HG02678 (cell line): Measurements from ENCODE around the gene ZCCHC24.
A peak's percentile ranks its signal among the peaks of the same experiment; 100 is the strongest.

ENCODE experiments used
- ATAC-seq: cut with Tn5 transposase; IDR thresholded peaks from one replicate; pipeline ENCODE4 v1.9.1; 2021; ENCODE audit warnings: mild to moderate bottlenecking, moderate library complexity; ENCODE audit not compliant: unreplicated experiment

Gene ZCCHC24

DNA sequence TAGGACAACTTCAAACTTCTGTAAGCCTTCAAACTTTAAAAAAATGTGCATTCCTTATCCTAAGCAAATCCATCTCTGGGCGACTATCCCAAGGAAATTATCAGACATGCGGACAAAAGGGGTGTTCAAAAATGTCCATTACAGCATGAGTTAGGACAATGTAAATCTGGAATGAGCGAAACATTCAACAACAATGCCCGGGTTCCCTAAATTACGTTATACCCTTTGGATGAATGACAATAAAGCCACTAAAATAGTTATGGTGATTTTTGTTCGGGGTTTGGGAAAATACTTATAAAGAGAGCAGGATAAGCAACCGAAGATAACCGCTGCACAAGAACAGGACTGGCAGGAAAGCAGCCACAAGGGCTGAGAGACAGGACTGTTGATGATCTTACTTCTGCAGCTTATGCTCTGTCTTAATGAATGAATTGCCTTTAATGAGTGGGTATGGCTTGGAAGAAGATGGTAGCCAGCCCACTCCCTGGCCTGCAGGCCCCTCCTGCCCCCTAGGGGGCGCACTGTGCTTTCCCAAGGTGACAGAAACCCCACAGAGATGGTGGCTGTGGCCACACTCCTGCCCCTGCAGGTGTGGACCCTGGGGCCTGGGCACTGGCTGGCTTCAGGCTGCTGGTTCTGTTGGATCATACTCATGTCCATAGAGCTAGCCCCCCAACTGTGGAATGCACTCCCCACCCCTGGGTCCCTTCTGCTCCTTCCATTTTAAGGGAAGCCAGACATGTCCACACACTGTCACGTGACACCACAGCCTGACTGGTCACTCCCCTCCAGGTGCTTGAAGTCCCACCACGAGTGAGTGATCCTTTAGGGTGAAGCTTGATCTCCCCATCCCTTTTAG lies 45.0 kb downstream of the ZCCHC24 start:
- peak; percentile 75 for ATAC-seq

DNA sequence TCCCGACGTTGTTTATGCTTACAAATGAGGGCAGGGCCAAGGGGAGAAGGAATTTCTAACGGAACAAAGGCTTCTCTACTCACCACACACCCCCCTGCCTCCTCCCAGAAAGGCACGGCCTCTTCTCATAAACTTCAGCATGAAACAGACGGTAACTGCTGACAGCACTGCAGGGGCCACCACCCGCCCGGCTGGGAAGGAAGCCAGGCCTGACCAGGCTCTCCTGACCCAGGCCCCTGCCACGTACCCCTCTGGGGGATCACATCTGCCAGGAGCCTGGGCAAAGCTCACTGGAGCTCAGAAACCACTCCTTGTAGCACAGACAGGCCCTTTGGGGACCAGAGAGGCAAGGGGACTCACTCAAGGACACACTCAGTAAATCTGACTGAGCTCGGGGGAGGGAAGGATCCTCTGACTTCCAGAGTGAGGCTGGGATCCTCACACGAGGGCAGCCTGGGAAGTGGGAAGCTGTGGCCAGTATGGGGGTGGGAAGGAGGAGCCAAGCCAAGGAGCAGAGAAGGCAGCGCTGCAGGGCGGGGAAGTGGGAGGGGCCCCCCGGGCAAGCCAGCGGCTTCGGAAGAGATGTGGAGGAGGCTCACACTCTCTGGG lies 46.1 kb downstream of the ZCCHC24 start:
- no peak for ATAC-seq

DNA sequence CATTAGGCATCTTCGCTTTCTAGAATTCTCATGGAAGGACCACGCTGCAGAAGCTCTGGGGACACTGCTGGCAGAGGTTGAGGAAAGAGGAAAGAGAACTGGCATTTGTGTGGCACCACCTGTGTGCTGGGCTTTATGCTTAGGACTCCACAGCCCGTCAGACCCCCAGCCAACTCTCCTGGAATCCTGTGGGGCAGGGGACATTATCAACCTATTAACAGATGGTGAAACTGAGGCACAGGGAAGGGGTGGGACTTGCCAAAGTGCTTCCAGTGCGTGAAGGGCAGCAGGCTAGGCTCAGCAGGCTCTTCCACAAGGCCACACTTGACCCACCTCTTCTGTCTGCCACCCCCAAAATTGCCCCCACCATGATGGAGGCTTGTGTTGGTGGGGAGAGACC lies 46.8 kb downstream of the ZCCHC24 start:
- ATAC-seq = no peak

DNA sequence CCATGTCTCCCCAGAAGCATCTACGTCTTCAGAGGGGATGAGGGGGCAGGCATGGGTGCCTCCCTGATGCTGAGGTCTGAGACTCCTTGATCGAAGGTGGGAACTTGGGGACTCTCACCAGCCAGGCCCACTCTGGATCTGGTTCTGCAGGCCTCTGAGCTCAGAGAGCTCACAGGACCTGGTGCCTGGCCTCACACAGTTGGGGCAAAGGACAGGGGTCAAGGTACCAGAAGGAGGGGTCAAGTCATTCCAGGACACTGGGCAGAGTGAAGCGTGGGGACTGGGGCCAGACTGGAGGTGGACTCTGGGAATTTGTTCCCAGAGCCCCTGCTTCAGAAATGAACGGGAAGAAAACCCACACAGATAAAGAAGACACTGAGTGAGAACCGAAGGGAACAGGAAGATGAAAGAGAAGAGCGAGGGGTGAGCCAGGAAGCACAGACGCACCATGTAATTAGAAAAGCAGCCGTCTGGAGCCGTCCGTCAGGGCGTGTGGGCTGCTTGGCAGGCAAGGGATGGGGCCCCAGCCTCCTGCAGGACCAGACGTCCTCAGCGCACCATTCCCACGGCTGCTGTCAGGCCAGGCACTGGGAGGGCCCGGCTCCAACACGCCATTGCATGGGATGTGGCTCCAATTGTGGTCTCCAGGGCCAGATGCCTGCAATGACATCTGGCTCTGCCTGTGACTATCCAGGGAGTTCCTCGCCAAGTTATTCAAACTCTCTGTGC lies 47.7 kb downstream of the ZCCHC24 start:
- ATAC-seq = no peak

DNA sequence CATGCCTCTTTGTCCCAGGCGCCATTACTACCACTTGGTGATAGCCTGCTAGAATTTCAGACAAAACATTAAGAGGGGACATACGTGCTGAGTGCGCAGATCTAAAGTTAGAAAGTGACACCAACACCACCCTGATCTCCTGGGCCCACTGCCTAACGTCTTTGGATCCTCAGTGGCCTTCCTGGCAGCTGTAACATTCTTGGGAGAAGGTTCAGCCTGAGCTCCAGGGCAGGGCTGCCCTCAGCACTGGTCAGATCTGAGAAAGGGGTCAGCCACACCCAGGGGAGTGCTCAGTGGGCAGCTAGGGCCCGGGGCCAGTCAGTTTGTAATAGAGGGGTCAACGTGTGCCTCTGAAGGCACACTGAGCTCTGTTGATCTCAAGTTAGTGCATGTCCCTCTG lies 48.4 kb downstream of the ZCCHC24 start:
- no peak for ATAC-seq

DNA sequence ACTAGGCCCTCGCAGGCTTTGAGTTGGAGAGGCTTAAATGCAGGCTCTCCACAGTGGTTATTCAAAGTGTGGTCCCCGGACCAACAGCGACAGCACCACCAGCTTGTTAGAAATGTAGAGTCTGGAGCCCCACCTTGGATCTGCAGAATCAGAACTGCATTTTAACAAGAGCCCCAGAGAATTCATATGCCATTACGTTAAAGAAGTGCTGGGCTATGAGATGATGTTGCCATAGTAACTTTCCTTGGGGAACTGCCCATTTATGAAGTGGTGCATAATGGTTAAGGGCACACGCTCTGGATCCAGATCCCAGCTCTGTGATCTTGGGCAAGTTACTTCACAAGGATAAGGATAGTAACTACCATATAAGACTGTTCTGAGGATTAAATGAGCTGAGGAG lies 48.9 kb downstream of the ZCCHC24 start:
- no peak for ATAC-seq

DNA sequence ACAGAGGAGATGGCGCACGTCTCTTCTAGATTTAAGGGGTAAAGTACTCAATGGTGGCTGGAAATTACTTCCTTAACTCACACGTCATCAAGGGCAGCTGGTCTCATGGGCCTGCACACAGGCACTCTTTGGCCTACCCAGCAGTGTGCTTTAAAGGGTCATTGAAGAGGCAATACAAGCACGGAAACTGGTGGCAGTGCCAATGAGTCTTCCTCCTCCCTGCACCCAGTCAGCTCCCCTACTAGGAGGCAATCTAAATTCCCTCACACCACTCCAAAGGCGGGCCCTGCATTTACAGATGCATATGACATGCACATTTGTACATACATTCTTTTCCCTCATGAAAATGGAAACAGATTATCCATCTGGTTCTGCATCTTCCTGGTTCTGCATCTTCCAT lies 50.8 kb downstream of the ZCCHC24 start:
- no peak for ATAC-seq

DNA sequence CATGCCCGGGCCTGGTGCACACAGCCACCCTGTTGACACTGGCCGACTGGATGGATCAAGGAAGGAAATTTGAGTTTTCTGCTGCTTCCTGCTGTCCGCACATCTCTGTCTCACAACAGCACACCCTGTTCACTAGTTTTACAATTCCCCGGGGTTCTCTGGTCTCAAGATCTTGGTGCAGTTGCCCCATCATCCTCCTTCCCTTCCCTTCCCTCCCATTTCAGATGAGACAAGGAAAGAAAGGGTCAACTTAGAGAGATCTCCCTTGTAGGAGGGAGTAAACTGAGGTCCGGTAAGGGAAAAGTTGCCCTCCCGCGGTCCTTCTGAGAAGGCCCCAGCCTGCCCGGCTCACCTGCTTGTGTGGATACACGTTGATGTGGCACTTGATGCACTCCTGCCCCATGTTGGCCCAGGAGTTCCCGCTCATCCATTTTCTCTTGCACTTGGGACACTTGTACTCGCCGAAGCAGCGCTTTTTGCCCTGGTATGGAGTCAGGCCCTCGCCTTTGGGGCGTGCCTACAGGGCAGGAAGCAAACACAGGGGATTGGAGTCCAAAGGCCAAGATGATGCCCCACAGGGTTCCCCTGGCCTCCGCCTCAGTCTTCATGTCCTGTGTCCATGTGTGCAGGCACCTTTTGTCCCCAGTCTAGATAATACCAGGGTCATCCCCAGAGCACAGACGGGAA lies 51.4 kb downstream of the ZCCHC24 start:
- no peak for ATAC-seq

DNA sequence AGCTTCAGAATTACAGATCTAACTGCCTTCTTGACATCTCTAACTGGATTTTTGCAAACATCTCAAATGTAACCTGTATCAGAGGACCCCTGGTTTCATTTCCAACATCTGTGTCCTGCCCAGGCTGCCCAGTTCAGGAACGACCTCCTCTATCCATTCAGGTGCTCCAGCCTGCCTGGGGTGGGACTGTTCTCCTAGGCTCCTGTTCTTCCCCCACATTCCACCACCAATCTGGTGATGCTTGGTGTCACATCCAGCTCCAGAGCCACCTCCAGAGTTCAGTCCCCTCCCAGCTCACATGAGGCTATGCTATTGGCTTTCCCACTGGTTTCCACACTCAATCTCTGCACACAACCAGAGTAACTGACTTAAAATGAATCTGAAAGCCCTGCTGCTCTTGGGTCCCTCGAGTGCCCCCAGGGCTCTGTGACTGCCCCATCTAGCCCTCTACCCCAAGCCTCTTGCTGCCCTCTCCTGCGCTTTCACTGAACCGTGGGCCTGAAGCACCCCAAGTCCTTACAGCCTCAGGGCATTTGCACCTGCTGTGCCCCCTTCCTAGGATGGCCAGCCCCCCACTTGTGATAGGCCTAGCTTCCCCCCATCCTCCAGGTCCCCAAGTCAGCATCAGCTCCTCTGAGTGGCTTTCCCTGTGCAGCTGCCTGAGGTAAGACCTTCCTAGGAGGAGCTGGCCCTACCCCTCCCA lies 52.1 kb downstream of the ZCCHC24 start:
- ATAC-seq = no peak

DNA sequence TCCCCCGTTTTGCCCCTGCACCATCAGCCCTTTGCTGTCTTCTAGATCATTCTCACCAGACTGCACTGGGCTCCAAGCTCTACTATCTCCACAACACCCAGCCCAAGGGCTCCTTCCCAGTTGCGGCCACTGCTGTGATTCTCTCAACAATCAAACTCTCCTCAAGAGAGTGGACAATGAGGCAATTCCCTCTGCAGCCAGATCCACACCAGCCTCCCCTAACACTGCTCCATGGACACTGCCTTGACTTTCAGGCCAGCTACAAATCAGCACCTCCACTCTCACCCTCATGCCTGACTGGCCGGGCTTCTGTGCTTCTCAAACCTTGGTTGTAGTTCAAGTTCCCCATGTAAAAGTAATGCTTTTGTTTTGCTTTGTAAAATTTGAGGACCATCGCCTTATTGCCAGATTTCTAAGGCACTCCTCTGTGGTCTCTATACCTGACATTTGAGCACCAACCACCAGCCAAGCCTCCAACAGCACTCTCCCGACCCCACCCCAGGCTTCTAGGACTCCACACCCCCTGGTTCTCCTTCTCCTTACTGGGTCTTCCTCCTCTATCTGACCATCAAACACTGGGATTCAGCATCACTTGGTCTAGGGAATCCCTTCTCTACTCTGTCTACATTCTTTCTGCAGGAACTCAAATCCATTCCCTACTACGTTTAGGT lies 52.8 kb downstream of the ZCCHC24 start:
- ATAC-seq = no peak

DNA sequence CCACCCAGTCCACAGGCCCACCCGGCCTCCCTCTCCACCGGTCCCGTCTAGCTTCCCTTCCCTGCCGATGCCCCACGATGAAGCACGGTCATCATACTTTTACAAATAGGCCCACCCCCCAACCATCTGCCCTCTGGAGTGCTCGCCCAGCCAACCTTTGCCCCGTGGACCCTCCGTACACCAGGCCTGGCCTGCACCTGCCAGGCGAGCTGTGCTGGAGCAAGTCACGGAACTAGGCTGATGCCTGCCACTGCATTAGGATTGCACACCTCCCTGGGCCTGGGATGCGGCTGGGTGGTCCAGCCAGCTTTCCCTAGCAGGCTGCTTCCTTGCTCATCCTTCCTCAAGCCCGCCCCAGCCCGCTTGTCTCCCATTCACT lies 53.4 kb downstream of the ZCCHC24 start:
- no peak for ATAC-seq

DNA sequence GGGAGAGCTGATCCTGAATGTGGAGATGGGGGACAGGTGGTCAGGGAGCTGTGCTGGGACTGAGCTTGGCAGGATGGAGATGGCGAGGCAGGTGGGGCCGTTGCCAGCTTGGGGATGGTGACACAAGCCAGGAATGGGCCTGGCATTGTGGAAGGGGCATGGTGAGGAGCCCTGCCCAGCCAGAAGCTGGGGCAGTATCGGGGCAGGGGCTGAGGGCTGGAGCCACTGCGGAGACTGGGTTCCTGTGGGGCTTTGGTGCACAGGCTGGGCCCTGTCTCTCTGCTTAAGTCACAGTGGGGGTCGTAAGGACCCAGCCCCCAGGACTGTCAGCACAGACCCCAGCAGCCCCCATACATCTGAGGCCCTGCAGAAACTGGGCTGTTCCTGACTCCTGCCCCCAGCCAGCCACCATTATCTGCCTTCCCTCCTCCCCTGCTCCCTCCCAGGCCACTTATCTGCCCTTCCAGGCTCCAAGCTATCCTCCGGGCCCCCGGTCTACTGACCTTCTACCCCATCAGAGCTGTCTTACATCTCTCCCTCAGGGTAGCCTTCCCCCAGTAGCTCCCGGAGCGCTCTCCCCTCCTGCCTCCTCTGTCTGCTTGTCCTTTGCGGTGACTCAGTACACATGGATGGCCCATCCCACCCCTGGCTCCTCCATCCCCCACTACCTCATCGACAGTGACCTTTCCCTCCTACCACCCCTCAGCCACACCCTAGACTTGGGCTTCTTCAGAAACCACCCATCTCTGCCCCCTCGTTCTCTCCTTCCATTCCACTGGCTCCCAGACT lies 54.0 kb downstream of the ZCCHC24 start:
- ATAC-seq = no peak

DNA sequence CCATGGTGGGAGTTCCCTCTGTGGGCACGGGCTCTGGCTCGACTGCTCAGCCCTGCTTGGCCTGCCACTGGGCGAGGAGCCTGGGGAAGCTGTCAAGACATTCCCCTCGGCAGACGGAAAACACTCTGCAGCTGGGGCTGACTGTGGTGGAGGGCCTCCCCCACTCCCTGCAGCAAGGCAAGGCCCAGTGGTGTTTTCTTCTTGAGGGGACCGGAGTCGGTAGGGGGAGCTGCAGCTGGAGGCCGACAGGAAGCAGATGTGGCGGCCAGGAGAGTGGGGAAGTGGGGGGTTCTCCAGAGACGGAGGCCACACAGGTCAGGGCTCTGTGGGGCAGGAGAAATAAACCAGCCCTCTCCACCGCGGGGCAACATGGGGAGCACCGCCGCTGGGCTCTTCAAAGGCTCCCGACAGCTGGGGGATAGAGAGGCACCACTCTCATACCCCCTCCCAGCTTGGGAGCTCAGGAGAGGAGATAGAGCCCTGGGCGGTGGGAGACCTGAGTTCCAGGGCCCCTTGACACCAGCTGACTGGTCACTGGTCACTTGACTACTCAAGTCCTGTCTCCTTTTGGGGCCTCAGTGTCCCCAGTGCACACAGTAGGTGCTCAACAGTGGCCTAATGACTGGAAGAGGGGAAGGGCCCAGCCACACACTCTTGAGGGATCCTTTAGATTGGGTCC lies 54.7 kb downstream of the ZCCHC24 start:
- ATAC-seq = no peak

DNA sequence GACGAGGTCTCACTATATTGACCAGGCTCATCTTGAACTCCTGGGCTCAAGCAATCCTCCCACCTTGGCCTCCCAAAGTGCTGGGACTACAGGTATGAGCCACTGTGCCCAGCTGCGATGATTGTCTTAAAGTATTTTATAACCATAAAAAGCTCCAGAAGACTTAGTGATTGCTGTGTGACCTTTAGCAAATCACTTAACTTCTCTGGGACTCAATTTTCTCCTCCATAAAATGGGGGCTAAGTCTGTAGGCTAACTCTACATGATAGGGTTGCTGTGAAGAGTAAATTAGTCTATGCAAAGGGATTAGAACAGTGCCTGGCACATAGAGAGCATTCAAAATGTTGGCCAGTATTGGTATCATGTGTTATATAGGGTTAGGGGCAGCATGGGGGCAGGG lies 55.4 kb downstream of the ZCCHC24 start:
- ATAC-seq = no peak

DNA sequence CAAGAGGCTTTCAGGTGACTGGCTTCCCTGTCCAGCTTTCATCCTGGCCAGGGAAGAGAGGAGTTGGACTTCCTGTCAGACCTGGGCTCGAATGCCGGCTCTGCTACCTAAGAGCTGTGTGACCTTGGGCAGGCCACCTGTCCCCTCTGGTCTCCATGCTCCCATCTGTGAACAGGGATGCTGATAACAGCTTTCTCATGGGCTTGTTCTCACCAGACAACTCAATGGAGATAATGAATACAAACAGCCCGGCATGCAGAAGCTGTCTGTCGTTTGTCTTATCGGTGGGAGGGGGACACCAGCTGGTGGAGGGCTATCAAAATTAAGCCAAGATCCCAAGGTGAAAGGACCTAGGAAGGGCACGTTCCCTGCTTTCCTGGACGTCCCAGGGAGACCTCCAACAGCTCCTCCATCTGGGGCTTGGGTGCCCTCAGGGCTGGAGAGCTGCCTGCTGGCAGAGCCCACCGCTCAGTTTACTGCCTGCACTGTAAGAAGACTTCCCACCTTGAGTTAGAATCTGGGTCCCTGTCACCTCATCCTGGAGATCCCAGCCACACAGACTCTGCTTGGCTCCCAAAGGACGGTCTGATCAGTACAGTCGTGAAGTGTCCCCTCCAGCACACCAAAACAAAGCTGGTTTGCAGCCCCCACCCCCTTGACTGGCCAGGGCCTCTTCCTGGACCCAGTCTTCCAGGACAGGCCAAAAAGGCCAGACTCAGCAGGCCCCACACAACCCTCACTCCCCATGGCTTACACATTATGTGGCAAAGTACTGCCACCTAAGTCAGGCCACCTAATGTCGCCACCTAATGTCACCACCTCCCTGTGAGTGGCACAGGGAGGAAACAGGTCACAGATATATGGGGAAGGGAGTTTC lies 57.2 kb downstream of the ZCCHC24 start:
- ATAC-seq = no peak

DNA sequence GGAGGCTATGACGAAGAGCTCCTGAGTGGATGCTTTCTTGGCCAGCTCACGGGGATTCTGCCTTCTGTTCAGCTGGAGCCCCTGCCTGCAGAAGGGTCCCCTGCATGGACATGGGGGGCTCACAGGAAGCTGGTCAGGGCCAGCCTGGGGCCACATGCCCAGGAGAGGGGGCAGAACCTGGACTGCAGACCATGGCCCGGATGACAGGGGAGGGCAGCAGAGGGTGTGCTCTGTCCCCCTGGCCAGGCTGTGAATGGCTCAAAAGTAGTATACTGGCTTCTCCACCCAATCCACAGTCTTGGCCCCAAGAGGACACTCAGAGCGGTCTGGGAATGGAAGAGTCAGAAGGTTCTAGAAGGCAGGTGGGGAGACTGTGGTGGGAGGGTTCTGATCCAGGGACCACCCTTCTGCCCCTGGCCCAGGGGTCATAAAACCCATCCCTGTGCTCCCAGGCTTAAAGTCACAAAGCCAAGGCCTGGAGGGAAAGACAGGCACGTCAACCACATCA lies 57.9 kb downstream of the ZCCHC24 start:
- ATAC-seq = no peak

DNA sequence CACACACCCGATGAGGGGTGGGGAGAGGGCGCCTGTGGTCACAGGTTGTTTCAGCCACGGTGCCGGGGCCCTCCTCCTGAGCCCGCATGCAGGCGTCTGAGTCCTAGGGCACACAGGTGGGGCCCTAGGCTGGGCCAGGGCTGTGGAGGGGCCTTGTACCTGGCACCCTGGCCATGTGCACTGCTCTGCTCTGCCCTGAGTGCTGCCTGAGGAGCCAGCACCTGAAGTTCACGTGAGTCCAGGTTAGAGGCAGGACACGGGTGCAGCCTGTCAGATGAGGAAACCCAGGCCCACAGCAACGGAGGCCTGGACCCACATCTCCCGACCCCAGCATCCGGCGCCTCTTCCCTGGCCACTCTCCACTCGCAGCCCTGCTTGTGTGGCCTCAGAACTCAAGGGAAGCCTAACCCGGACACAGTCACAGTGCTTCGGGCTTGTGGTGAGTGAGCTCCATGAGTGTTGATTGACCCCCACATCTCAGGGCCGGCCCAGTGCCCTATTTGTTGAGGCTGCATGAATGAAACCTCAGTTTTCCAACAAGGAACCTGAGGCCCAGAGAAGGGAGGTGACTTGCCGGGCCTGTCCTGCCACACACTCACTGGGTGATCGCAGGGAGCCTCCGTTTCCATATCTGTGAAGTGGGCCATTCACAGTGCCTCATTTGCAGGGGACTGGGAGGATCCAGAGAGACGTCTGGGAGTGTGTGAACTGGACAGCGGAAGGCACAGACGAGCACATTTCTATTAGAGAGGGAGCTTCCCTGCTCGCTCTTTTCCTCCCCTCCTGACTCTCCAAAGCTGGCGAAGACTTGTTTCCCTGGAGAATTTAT lies 58.6 kb downstream of the ZCCHC24 start:
- ATAC-seq = no peak
